DMS114 treated with DMSO at 0.1 percent for 48 hours (cell line): ENCODE data around the gene CACNG6.
A peak's percentile ranks its signal among the peaks of the same experiment; 100 is the strongest.

ENCODE experiments used
- DNase-seq: peaks from one replicate; lab custom pipeline; 2025; ENCODE audit not compliant: unreplicated experiment; lab: John Stamatoyannopoulos, UW

The CACNG6 gene

GRCh38 chr19:53966931-53967330, 24.5 kb upstream of the CACNG6 start:
- DNase-seq = no peak

- DNase-seq = no peak
Measured at GRCh38 chr19:53969366-53969765, 22.1 kb upstream of the CACNG6 start.

- no peak for DNase-seq
Measured at GRCh38 chr19:53971673-53972072, 19.8 kb upstream of the CACNG6 start.

GRCh38 chr19:53977429-53977990, 13.9 kb upstream of the CACNG6 start:
- DNase-seq = peak; percentile 95

GRCh38 chr19:53977991-53978731, 13.3 kb upstream of the CACNG6 start:
- peak; percentile 97 for DNase-seq

- DNase-seq = no peak
Measured at GRCh38 chr19:53978975-53979801, 12.2 kb upstream of the CACNG6 start.

GRCh38 chr19:53980539-53981375, 10.7 kb upstream of the CACNG6 start:
- DNase-seq = peak; percentile 73

GRCh38 chr19:53981376-53981951, 10.0 kb upstream of the CACNG6 start:
- no peak for DNase-seq

GRCh38 chr19:53982001-53982451, 9.4 kb upstream of the CACNG6 start:
- DNase-seq = peak; percentile 21

GRCh38 chr19:53982611-53983010, 8.8 kb upstream of the CACNG6 start:
- no peak for DNase-seq

- no peak for DNase-seq
Measured at GRCh38 chr19:53983457-53984289, 7.8 kb upstream of the CACNG6 start.

- DNase-seq = no peak
Measured at GRCh38 chr19:53985863-53986262, 5.6 kb upstream of the CACNG6 start.

- no peak for DNase-seq
Measured at GRCh38 chr19:53988981-53989380, 2.5 kb upstream of the CACNG6 start.

- DNase-seq = no peak
Measured at GRCh38 chr19:53989600-53990533, 1.6 kb upstream of the CACNG6 start.

- DNase-seq = no peak
Measured at GRCh38 chr19:53992211-53992610, 774 bp downstream of the CACNG6 start.

- no peak for DNase-seq
Measured at GRCh38 chr19:53992815-53993214, 1.4 kb downstream of the CACNG6 start.

- DNase-seq = no peak
Measured at GRCh38 chr19:53993448-53993847, 2.0 kb downstream of the CACNG6 start.

- no peak for DNase-seq
Measured at GRCh38 chr19:53994811-53995210, 3.4 kb downstream of the CACNG6 start.

GRCh38 chr19:53998223-53998622, 6.8 kb downstream of the CACNG6 start:
- no peak for DNase-seq
